IMR-90 (cell line): ENCODE measurements around the gene CSAD. TPM values are rescaled to one million over a fixed set of nuclear protein-coding genes. Genes with fewer than 3 reads are reported as not detected.
"Not testable (repeated sequence)": the region's sequence is repeated elsewhere in the genome, so short reads cannot be mapped to it uniquely, and the experiment has no call there.

Source experiments
- ATAC-seq: fragments of 200-7000 bp; cut with Tn5 transposase; 2 replicates; pipeline ENCODE4 v1.9.1; 2020; ENCODE audit warnings: low read depth, mild to moderate bottlenecking, moderate library complexity
- BruUV-seq: library from RNA; stranded (reverse); fragments of 400-500 nt; replicated peaks from 2 replicates; lab custom pipeline; 2021; lab: Mats Ljungman, UMichigan
- CTCF ChIA-PET: fragments of 300-600 bp; formaldehyde crosslinking; extraction: SDS; loops from one replicate; lab custom pipeline; 2021; ENCODE audit warnings: antibody characterized with exemption; lab: Yijun Ruan, JAX
- POLR2A ChIA-PET: fragments of 300-600 bp; sonication (Branson Sonifier 250); formaldehyde crosslinking; loops from one replicate; lab custom pipeline; 2022; ENCODE audit warnings: antibody characterized with exemption; ENCODE audit not compliant: unreplicated experiment; lab: Charles Lee
- DNase-seq: peaks from one replicate; pipeline ENCODE4 v3.0.0; 2013
- H2AFZ ChIP-seq: replicated peaks from 2 replicates; pipeline ENCODE3; 2013; ENCODE audit warnings: low read length, mild to moderate bottlenecking; ENCODE audit not compliant: poor library complexity
- H2AK5ac ChIP-seq: 2 replicates; pipeline ENCODE4 v1.6.1; 2013; ENCODE audit warnings: low read depth, low read length, inconsistent platforms
- H2AK9ac ChIP-seq: replicated peaks from 2 replicates; pipeline ENCODE3; 2013; ENCODE audit warnings: mild to moderate bottlenecking, low read depth, low read length, moderate library complexity; ENCODE audit not compliant: poor library complexity
- H2BK120ac ChIP-seq: 2 replicates; pipeline ENCODE4 v1.6.1; 2013; ENCODE audit warnings: low read depth, low read length, inconsistent platforms
- H2BK15ac ChIP-seq: 3 replicates; pipeline ENCODE4 v1.6.1; 2013; ENCODE audit warnings: low read depth, low read length, inconsistent platforms
- H2BK20ac ChIP-seq: 2 replicates; pipeline ENCODE4 v1.6.1; 2013; ENCODE audit warnings: low read depth, mild to moderate bottlenecking, inconsistent platforms, low read length, moderate library complexity
- H2BK5ac ChIP-seq: 2 replicates; pipeline ENCODE4 v1.6.1; 2013; ENCODE audit warnings: mild to moderate bottlenecking, low read depth, low read length, inconsistent platforms; ENCODE audit not compliant: poor library complexity, severe bottlenecking
- H3K14ac ChIP-seq: replicated peaks from 2 replicates; pipeline ENCODE4 v1.6.1; 2013; ENCODE audit warnings: low read depth, low read length, inconsistent platforms
- H3K18ac ChIP-seq: 2 replicates; pipeline ENCODE4 v1.6.1; 2013; ENCODE audit warnings: low read depth, low read length, control low read depth
- H3K23ac ChIP-seq: 2 replicates; pipeline ENCODE4 v1.6.1; 2013; ENCODE audit warnings: low read depth, low read length, inconsistent platforms
- H3K27ac ChIP-seq: 2 replicates; pipeline ENCODE4 v1.5.1; 2013; ENCODE audit warnings: mild to moderate bottlenecking, control low read depth, low read length; ENCODE audit not compliant: insufficient read depth
- H3K27me3 ChIP-seq: 2 replicates; pipeline ENCODE4 v1.6.1; 2013; ENCODE audit warnings: low read length; ENCODE audit not compliant: control insufficient read depth, insufficient read depth
- H3K36me3 ChIP-seq: 2 replicates; pipeline ENCODE4 v1.6.1; 2013; ENCODE audit warnings: low read length, mixed read lengths; ENCODE audit not compliant: control insufficient read depth, insufficient read depth
- H3K4ac ChIP-seq: 2 replicates; pipeline ENCODE4 v1.6.1; 2013; ENCODE audit warnings: low read depth, low read length, inconsistent platforms
- H3K4me1 ChIP-seq: 2 replicates; pipeline ENCODE4 v1.6.1; 2013; ENCODE audit warnings: low read length, mixed read lengths; ENCODE audit not compliant: control insufficient read depth, insufficient read depth
- H3K4me2 ChIP-seq: 2 replicates; pipeline ENCODE4 v1.6.1; 2013; ENCODE audit warnings: low read depth, mild to moderate bottlenecking, control low read depth, low read length, moderate library complexity
- H3K4me3 ChIP-seq: 2 replicates; pipeline ENCODE4 v1.5.1; 2013; ENCODE audit warnings: low read depth, mild to moderate bottlenecking, control low read depth, low read length, moderate library complexity; ENCODE audit not compliant: insufficient read depth
- H3K56ac ChIP-seq: 2 replicates; pipeline ENCODE4 v1.6.1; 2013; ENCODE audit warnings: low read length, inconsistent platforms; ENCODE audit not compliant: insufficient read depth; ENCODE audit errors: extremely low read depth
- H3K79me1 ChIP-seq, 2 experiments: 2 replicates each; pipeline ENCODE4 v1.6.1; 2013; ENCODE audit warnings: low read length in 2 of 2, inconsistent platforms in 1 of 2, low read depth in 1 of 2
- H3K9ac ChIP-seq: 2 replicates; pipeline ENCODE4 v1.6.1; 2013; ENCODE audit warnings: low read depth, low read length, control low read depth
- H3K9me1 ChIP-seq: 2 replicates; pipeline ENCODE4 v1.6.1; 2013; ENCODE audit warnings: low read length, inconsistent platforms; ENCODE audit not compliant: insufficient read depth
- H3K9me3 ChIP-seq: 2 replicates; pipeline ENCODE4 v1.6.1; 2013; ENCODE audit warnings: low read length; ENCODE audit not compliant: control insufficient read depth, insufficient read depth
- H4K20me1 ChIP-seq: 2 replicates; pipeline ENCODE4 v1.6.1; 2013; ENCODE audit warnings: low read length, inconsistent platforms; ENCODE audit not compliant: insufficient read depth
- H4K5ac ChIP-seq: 2 replicates; pipeline ENCODE4 v1.6.1; 2013; ENCODE audit warnings: mild to moderate bottlenecking, low read depth, low read length, control low read depth
- H4K8ac ChIP-seq, 2 experiments: 2 replicates each; pipeline ENCODE4 v1.6.1; 2013; ENCODE audit warnings: low read depth in 2 of 2, low read length in 2 of 2, control low read depth in 1 of 2, inconsistent platforms in 1 of 2
- H4K91ac ChIP-seq: 2 replicates; pipeline ENCODE4 v1.6.1; 2013; ENCODE audit warnings: low read depth, low read length, inconsistent platforms; ENCODE audit not compliant: insufficient read depth
- WGBS, 2 experiments: methylation state at CpG; one replicate each; pipeline versions ENCODE4 v1.1.5 to v1.1.7; 2013; ENCODE audit warnings: missing lambda C conversion rate in 2 of 2; ENCODE audit not compliant: insufficient read length in 1 of 2; ENCODE audit errors: extremely low coverage in 2 of 2; 5-methylcytosine and 5-hydroxymethylcytosine counted together
- dilution Hi-C: fragments of 300-500 bp; cut with HindIII; formaldehyde crosslinking; loops from one replicate; pipeline ENCODE4 v1.14.3; 2018; ENCODE audit warnings: low sequenced_read_pairs; ENCODE audit not compliant: unreplicated experiment
- in situ Hi-C: fragments of 300-500 bp; cut with MboI; formaldehyde crosslinking; loops from 3 replicates; pipeline ENCODE4 v1.14.3; 2019; ENCODE audit warnings: low sequenced_read_pairs, inconsistent platforms, mixed read lengths
- intact Hi-C: fragments of 100-400 bp; cut with micrococcal nuclease; formaldehyde crosslinking; loops from 2 replicates; pipeline ENCODE4 v1.10.0; 2022
- microRNA-seq, 2 experiments: library from miRNA; stranded (forward) in 1 of 2; unstranded in 1 of 2; fragments of 10-50 nt in 1 of 2; fragments of <30 nt in 1 of 2; gene quantifications in 1 of 2; microRNA quantifications in 1 of 2; one replicate each; pipeline versions ENCODE3 to v1.1.0; 2013 to 2020; ENCODE audit not compliant: insufficient read depth in 1 of 2, insufficient read length in 1 of 2, unreplicated experiment in 1 of 2
- polyA plus RNA-seq, 3 experiments: library from polyadenylated mRNA; depleted of rRNA; stranded (reverse); fragments of >200 nt; gene quantifications; 2 replicates each; pipeline ENCODE4 v1.2.3, GENCODE V29; 2012; ENCODE audit warnings: low replicate concordance in 1 of 3
- small RNA-seq, 5 experiments: library from RNA; depleted of rRNA; stranded (forward); fragments of <200 nt; gene quantifications; one replicate each; pipeline ENCODE3, GENCODE V24; 2012
- total RNA-seq: library from RNA; depleted of rRNA; stranded (reverse); fragments of >200 nt; gene quantifications from 2 replicates; pipeline ENCODE4 v1.2.3, GENCODE V29; 2012; rRNA removed

Gene CSAD
- total and polyA plus RNA-seq, 2 of the 4 experiments (the other 2 are of a cell fraction): 5.4 to 45.6 TPM

GRCh38 chr12:53112431-53112830 is 68.3 kb downstream of the CSAD start:
- intact Hi-C loops, H2AK9ac ChIP-seq: not testable (repeated sequence)
- WGBS, 2 experiments: 100% methylated on average over 1 of the region's 7 CpGs; no CpG with 5 or more reads in 1 of the 2 experiments

More at GRCh38 chr12:53112431-53112830, 68.3 kb downstream of the CSAD start:
- H3K4me3 ChIP-seq, H3K9me3 ChIP-seq, H2BK5ac ChIP-seq, H4K5ac ChIP-seq, H3K9me1 ChIP-seq, H3K18ac ChIP-seq, H3K79me1 ChIP-seq, H4K91ac ChIP-seq, H3K56ac ChIP-seq, H3K4me1 ChIP-seq, DNase-seq, POLR2A ChIA-PET, H3K27me3 ChIP-seq, in situ Hi-C loops, H3K36me3 ChIP-seq, H2BK120ac ChIP-seq, H3K9ac ChIP-seq, H3K4ac ChIP-seq, BruUV-seq, H2BK15ac ChIP-seq, H4K20me1 ChIP-seq, H3K23ac ChIP-seq, H3K14ac ChIP-seq, dilution Hi-C loops, ATAC-seq, H4K8ac ChIP-seq, CTCF ChIA-PET, H2BK20ac ChIP-seq, H2AK5ac ChIP-seq, H2AFZ ChIP-seq, H3K4me2 ChIP-seq, H3K27ac ChIP-seq: not testable (repeated sequence)

Small RNA genes within 50 kb of the gene (microRNA-seq; reads per million reads assigned to microRNA genes)
- gene HIGD1AP1 (ENCODE audit: insufficient read depth, insufficient read length) (not detected), gene RNU6-333P (ENCODE audit: insufficient read depth, insufficient read length) (not detected)

Small RNA genes within 50 kb of the gene (small RNA-seq; reads per million reads assigned to genes)
- gene HIGD1AP1 (0 reads per million in 5 experiments), gene RNU6-333P (0 reads per million in 5 experiments)

Other genes starting within 250 kb of the CSAD start
- 465 and 488 TPM in 2 replicates for gene KRT18, start 231.8 kb downstream of the CSAD start, total RNA-seq
- 272 and 287 TPM in 2 replicates for gene KRT18, start 231.8 kb downstream of the CSAD start, polyA plus RNA-seq (2012; rRNA removed)
- 671 and 1,144 TPM in 2 replicates for gene EIF4B, start 174.5 kb downstream of the CSAD start, total RNA-seq
- 227 and 313 TPM in 2 replicates for gene EIF4B, start 174.5 kb downstream of the CSAD start, polyA plus RNA-seq (2012; rRNA removed)
- 10.4 and 10.6 TPM in 2 replicates for gene TNS2, start 130.9 kb downstream of the CSAD start, total RNA-seq
- gene TNS2, start 130.9 kb downstream of the CSAD start, polyA plus RNA-seq (2012; rRNA removed): 67.2 and 68.0 TPM in 2 replicates
- gene SPRYD3, start 101.5 kb downstream of the CSAD start, total RNA-seq: 21.7 and 25.6 TPM in 2 replicates
- 27.8 and 28.8 TPM in 2 replicates for gene SPRYD3, start 101.5 kb downstream of the CSAD start, polyA plus RNA-seq (2012; rRNA removed)
- 124 and 140 TPM in 2 replicates for gene IGFBP6, start 83.3 kb downstream of the CSAD start, total RNA-seq
- gene IGFBP6, start 83.3 kb downstream of the CSAD start, polyA plus RNA-seq (2012; rRNA removed): 337 and 373 TPM in 2 replicates
- under 0.01 and 0.18 TPM in 2 replicates for gene SOAT2, start 77.4 kb downstream of the CSAD start, total RNA-seq
- 0.39 and 0.55 TPM in 2 replicates for gene SOAT2, start 77.4 kb downstream of the CSAD start, polyA plus RNA-seq (2012; rRNA removed)
- 11.7 and 13.1 TPM in 2 replicates for gene ZNF740, start 203 bp downstream of the CSAD start, total RNA-seq
- 7.0 and 14.0 TPM in 2 replicates for gene ZNF740, start 203 bp downstream of the CSAD start, polyA plus RNA-seq (2012; rRNA removed)
- gene ITGB7, start 26.3 kb upstream of the CSAD start, total RNA-seq: under 0.01 and 0.18 TPM in 2 replicates
- gene ITGB7, start 26.3 kb upstream of the CSAD start, polyA plus RNA-seq (2012; rRNA removed): 0.44 and 0.60 TPM in 2 replicates
- gene RARG, start 51.3 kb upstream of the CSAD start, total RNA-seq: 7.5 and 7.9 TPM in 2 replicates
- 28.6 and 30.9 TPM in 2 replicates for gene RARG, start 51.3 kb upstream of the CSAD start, polyA plus RNA-seq (2012; rRNA removed)
- 5.6 and 6.5 TPM in 2 replicates for gene ESPL1, start 87.4 kb upstream of the CSAD start, total RNA-seq
- gene ESPL1, start 87.4 kb upstream of the CSAD start, polyA plus RNA-seq (2012; rRNA removed): 8.6 and 9.2 TPM in 2 replicates
- gene PFDN5, start 114.6 kb upstream of the CSAD start, total RNA-seq: 764 and 1,011 TPM in 2 replicates
- gene PFDN5, start 114.6 kb upstream of the CSAD start, polyA plus RNA-seq (2012; rRNA removed): 1,210 and 1,338 TPM in 2 replicates
- 47.2 and 49.8 TPM in 2 replicates for gene MYG1, start 118.8 kb upstream of the CSAD start, total RNA-seq
- gene MYG1, start 118.8 kb upstream of the CSAD start, polyA plus RNA-seq (2012; rRNA removed): 63.7 and 73.6 TPM in 2 replicates
- gene AAAS, start 140.7 kb upstream of the CSAD start, total RNA-seq: 37.5 and 44.6 TPM in 2 replicates
- gene AAAS, start 140.7 kb upstream of the CSAD start, polyA plus RNA-seq (2012; rRNA removed): 67.1 and 71.9 TPM in 2 replicates
- not detected in 2 replicates for gene SP7, start 155.4 kb upstream of the CSAD start, total RNA-seq
- not detected in 2 replicates for gene SP7, start 155.4 kb upstream of the CSAD start, polyA plus RNA-seq (2012; rRNA removed)
- gene SP1, start 199.3 kb upstream of the CSAD start, total RNA-seq: 45.0 and 53.6 TPM in 2 replicates
- gene SP1, start 199.3 kb upstream of the CSAD start, polyA plus RNA-seq (2012; rRNA removed): 19.7 and 21.2 TPM in 2 replicates
- gene AMHR2, start 242.9 kb upstream of the CSAD start, total RNA-seq: not detected in 2 replicates
- not detected in 2 replicates for gene AMHR2, start 242.9 kb upstream of the CSAD start, polyA plus RNA-seq (2012; rRNA removed)